Gastrocnemius medialis (tissue), 4 donors: ENCODE measurements around the gene XXYLT1. TPM values are rescaled to one million over a fixed set of nuclear protein-coding genes. Genes with fewer than 3 reads are reported as not detected.
"Not testable (repeated sequence)": the region's sequence is repeated elsewhere in the genome, so short reads cannot be mapped to it uniquely, and the experiment has no call there.

ENCODE experiments used
- ATAC-seq, 2 donors: fragments of 150-250 bp; one replicate each; pipeline ENCODE4 v1.9.1; 2016
- DNase-seq, 2 donors: peaks; one replicate each; pipeline ENCODE4 v3.0.0-alpha.2; 2019
- H3K27ac ChIP-seq, 4 donors: fragments of 200-600 bp; sonication (generic); 1 replicate in 1 of 4; 2 replicates in 3 of 4; pipeline ENCODE4 v1.5.1; 2016 to 2018; ENCODE audit warnings: mild to moderate bottlenecking in 2 of 4, moderate library complexity in 1 of 4
- H3K27me3 ChIP-seq, 3 donors: fragments of 200-600 bp; sonication (generic) in 2 of 3; 1 replicate in 1 of 3; 2 replicates in 2 of 3; pipeline versions ENCODE4 v1.5.1 to v1.6.0; 2016 to 2019; ENCODE audit warnings: mild to moderate bottlenecking in 1 of 3, moderate library complexity in 1 of 3
- H3K36me3 ChIP-seq, 2 donors: fragments of 200-600 bp; sonication (generic) in 1 of 2; one replicate each; pipeline ENCODE4 v1.5.1; 2017 to 2018
- H3K4me1 ChIP-seq, 2 donors: fragments of 200-600 bp; sonication (generic) in 1 of 2; one replicate each; pipeline ENCODE4 v1.5.1; 2016 to 2017; ENCODE audit warnings: mild to moderate bottlenecking in 2 of 2
- H3K4me3 ChIP-seq, 4 donors: fragments of 200-600 bp; sonication (generic) in 3 of 4; 1 replicate in 1 of 4; 2 replicates in 3 of 4; pipeline ENCODE4 v1.5.1; 2016 to 2019; ENCODE audit warnings: mild to moderate bottlenecking in 2 of 4
- H3K9me3 ChIP-seq, 3 donors: fragments of 200-600 bp; sonication (generic) in 2 of 3; 1 replicate in 1 of 3; 2 replicates in 2 of 3; pipeline ENCODE4 v1.5.1; 2016 to 2019
- POLR2A ChIP-seq, 2 donors: fragments of 450-650 bp; IDR thresholded peaks; one replicate each; pipeline ENCODE4 v1.6.1; 2017; ENCODE audit warnings: antibody characterized with exemption in 2 of 2, mild to moderate bottlenecking in 2 of 2, moderate library complexity in 2 of 2
- in situ Hi-C, 4 donors: fragments of 200-750 bp; cut with MboI; loops; one replicate each; pipeline versions ENCODE4 v1.15.0 to v1.8.0; 2017; ENCODE audit warnings: low sequenced_read_pairs in 4 of 4
- intact Hi-C: fragments of 100-400 bp; cut with DNase I; formaldehyde crosslinking; loops from one replicate; pipeline ENCODE4 v1.15.1; 2023; ENCODE audit warnings: low total_unique reads
- total RNA-seq, 4 donors: library from RNA; depleted of rRNA; stranded (reverse); fragments of >200 nt; gene quantifications; one replicate each; pipeline versions ENCODE4 v1.1.0 to v1.2.3, GENCODE V29; 2016
- TF ChIP-seq, protein P1 (sequence below), 5 experiments: fragments of 450-650 bp in 3 of 5; fragments of 200-600 bp in 2 of 5; sonication (generic) in 2 of 5; IDR thresholded peaks in 4 of 5; conservative IDR thresholded peaks in 1 of 5; 1 replicate in 4 of 5; 2 replicates in 1 of 5; pipeline ENCODE4 v1.5.1; 2016 to 2019; ENCODE audit warnings: antibody characterized with exemption in 5 of 5, mild to moderate bottlenecking in 3 of 5, moderate library complexity in 3 of 5

The XXYLT1 gene
- total RNA-seq, 4 donors from 2014 or later, result 0.87 to 3.1 (median 1.3) TPM

DNA sequence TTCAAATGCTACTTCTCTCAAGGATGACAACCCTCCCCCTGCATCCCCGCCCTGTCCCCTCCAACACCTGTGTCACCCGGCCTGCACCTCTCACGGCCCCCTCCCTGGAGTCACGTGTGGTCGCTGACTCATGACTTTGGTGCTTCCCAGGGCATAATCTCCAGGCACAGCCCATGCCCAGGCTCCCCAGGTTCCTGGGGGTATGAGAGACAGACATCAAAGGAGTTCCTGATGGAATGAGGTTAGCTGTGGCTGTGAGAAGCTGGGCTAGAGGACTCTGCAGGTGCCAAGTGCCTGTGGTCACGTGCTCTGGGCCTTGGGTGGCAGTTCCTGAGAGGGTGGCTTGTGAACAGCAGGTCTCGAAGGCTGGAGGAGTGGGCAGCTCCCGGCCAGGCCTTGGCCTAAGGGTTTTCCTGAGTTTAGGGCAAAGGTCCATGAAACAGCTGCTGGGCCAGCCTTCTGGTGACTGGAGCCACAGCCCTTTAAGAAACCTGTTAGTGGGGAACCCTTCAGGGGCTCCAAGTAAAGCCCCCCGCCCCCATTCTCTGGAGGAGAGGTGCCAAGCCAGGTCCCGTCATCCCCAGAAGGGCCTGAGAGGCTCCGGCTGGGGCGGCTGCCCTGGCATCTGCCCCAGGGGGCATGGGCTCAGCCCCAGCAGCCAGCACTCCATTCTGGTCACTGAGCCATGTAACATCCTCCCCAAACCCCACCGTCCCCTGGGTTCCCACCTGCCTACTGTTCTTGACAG, 230.0 kb downstream of the XXYLT1 start:
- DNase-seq (no peak), ATAC-seq (no peak)
- no peak for TF ChIP-seq POLR2A (IDR thresholded peaks at IDR 0.05)
- TF ChIP-seq, protein P1, sequence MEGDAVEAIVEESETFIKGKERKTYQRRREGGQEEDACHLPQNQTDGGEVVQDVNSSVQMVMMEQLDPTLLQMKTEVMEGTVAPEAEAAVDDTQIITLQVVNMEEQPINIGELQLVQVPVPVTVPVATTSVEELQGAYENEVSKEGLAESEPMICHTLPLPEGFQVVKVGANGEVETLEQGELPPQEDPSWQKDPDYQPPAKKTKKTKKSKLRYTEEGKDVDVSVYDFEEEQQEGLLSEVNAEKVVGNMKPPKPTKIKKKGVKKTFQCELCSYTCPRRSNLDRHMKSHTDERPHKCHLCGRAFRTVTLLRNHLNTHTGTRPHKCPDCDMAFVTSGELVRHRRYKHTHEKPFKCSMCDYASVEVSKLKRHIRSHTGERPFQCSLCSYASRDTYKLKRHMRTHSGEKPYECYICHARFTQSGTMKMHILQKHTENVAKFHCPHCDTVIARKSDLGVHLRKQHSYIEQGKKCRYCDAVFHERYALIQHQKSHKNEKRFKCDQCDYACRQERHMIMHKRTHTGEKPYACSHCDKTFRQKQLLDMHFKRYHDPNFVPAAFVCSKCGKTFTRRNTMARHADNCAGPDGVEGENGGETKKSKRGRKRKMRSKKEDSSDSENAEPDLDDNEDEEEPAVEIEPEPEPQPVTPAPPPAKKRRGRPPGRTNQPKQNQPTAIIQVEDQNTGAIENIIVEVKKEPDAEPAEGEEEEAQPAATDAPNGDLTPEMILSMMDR (IDR thresholded peaks at IDR 0.05 in 4 of 5, conservative IDR thresholded peaks at IDR 0.05 in 1 of 5), result no peak
- Histone ChIP-seq H3K4me1 (no peaks in the 10 kb centered on the region), H3K27me3 (no peaks in the 10 kb centered on the region), H3K9me3 (no peaks in the 10 kb centered on the region), H3K4me3 (no peak overlapping the region), H3K27ac (no peak overlapping the region), H3K36me3 (no peaks in the 10 kb centered on the region)
- intact Hi-C loops (no loop called here), in situ Hi-C loops (no loop called here)

- H3K4me3 ChIP-seq, result no peak overlapping the region
- in situ Hi-C loops, result no loop called here
- no peaks in the 10 kb centered on the region for H3K4me1 ChIP-seq
- H3K36me3 ChIP-seq, result no peaks in the 10 kb centered on the region
- no peaks in the 10 kb centered on the region for H3K9me3 ChIP-seq
- H3K27me3 ChIP-seq, result no peaks in the 10 kb centered on the region
- intact Hi-C loops, result no loop called here
- TF ChIP-seq POLR2A (IDR thresholded peaks at IDR 0.05), result no peak
- TF ChIP-seq, protein P1 (IDR thresholded peaks at IDR 0.05 in 4 of 5, conservative IDR thresholded peaks at IDR 0.05 in 1 of 5), result no peak
- ATAC-seq (no peak), DNase-seq (no peak)
- no peak overlapping the region for H3K27ac ChIP-seq
Measured at GRCh38 chr3:195040094-195040493, 230.9 kb downstream of the XXYLT1 start.

DNA sequence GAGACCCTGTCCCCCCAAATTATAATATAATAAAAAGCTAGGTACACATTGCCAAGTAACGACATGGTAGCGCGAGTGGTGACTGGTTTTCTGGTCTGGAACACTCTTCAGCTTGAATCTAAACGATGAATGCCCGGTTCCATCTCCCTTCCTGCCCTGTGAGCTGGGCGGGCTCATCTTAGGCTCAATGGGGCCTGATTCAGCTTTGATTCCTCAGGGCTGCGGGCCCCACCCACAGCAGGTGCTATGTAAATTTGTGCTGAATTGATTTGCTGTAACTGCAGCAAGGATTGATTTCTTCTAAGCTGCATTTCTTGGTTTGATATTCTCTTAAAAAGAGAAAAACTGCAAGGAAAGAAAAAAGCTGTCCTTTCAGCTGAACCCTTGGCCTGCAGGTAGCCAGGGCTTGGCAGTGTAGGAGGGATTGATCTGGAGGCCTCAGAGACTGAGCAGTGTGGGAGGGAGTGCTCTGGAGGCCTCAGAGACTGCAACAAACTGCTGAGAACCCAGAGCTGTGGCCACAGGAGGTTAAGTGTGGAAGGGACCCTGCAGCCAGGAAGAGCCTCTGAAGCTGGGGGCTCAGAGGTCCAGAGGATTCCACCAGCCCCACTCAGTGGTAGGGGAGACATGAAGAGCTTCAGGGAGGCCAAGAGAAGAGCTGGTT, 231.6 kb downstream of the XXYLT1 start:
- Histone ChIP-seq H3K36me3 (no peaks in the 10 kb centered on the region), H3K27ac (no peak overlapping the region), H3K4me3 (no peak overlapping the region), H3K27me3 (no peaks in the 10 kb centered on the region), H3K4me1 (no peaks in the 10 kb centered on the region), H3K9me3 (no peaks in the 10 kb centered on the region)
- intact Hi-C loops, result no loop called here
- in situ Hi-C loops, result no loop called here
- no peak for ATAC-seq
- DNase-seq, result no peak
- TF ChIP-seq POLR2A (IDR thresholded peaks at IDR 0.05), result no peak
- TF ChIP-seq, protein P1 (IDR thresholded peaks at IDR 0.05 in 4 of 5, conservative IDR thresholded peaks at IDR 0.05 in 1 of 5), result no peak

DNA sequence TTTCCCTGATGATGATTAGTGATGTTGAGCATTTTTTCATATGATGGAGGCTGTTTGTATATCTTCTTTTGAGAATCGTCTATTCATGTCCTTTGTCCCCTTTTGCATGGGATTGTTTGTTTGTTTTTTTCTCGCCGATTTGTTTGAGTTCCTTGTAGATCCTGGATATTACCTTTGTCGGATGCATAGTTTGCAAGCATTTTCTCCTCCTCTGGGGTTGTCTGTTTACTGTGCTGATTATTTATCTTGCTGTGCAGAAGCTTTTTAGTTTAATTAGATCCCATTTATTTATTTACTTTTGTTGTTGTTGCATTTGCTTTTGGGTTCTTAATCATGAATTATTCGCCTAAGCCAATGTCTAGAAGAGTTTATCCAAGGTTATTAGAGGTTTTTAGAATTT, 232.8 kb downstream of the XXYLT1 start:
- H3K27ac ChIP-seq, result no peak overlapping the region
- intact Hi-C loops (no loop called here), in situ Hi-C loops (no loop called here)
- no peak overlapping the region for H3K4me3 ChIP-seq
- no peak for DNase-seq
- no peaks in the 10 kb centered on the region for H3K36me3 ChIP-seq
- no peaks in the 10 kb centered on the region for H3K9me3 ChIP-seq
- no peak for ATAC-seq
- no peaks in the 10 kb centered on the region for H3K27me3 ChIP-seq
- peaks cover 0 to 3% of the 10 kb centered on the region in 2 donors for H3K4me1 ChIP-seq
- TF ChIP-seq POLR2A (IDR thresholded peaks at IDR 0.05), result no peak
- TF ChIP-seq, protein P1 (IDR thresholded peaks at IDR 0.05 in 4 of 5, conservative IDR thresholded peaks at IDR 0.05 in 1 of 5), result no peak

DNA sequence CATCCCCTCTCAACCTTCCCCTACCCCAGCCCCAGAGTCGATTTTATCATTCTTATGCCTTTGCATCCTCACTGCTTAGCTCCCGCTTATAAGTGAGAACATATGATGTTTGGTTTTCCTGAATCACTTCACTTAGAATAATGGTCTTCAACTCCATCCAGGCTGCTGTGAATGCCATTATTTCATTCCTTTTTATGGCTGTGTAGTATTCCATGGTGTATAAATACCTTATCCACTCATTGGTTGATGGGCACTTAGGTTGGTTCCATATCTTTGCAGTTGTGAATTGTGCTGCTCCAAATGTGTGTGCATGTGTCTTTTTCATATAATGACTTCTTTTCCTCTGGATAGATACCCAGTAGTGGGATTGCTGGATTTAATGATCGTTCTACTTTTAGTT, 233.4 kb downstream of the XXYLT1 start:
- ATAC-seq, DNase-seq, H3K36me3 ChIP-seq, in situ Hi-C loops, H3K4me1 ChIP-seq, H3K4me3 ChIP-seq, H3K9me3 ChIP-seq, intact Hi-C loops, H3K27me3 ChIP-seq, H3K27ac ChIP-seq: not testable (repeated sequence)
